HepG2 (cell line): ENCODE results near the gene ABHD4. TPM values are rescaled to one million over a fixed set of nuclear protein-coding genes. Genes with fewer than 3 reads are reported as not detected.

ENCODE experiments used
- MTF1 ChIP-seq: sonication (generic); formaldehyde crosslinking; IDR thresholded peaks from 2 replicates; pipeline ENCODE4 v1.5.0; 2020; ENCODE audit warnings: missing genetic modification reagents
- NFKBIZ ChIP-seq: IDR thresholded peaks from 2 replicates; pipeline ENCODE4 v1.6.1; 2018; ENCODE audit warnings: missing genetic modification reagents, missing compliant biosample characterization
- RCOR2 ChIP-seq: IDR thresholded peaks from 2 replicates; pipeline ENCODE4 v1.6.1; 2016; ENCODE audit warnings: missing biosample characterization, missing genetic modification reagents
- TBP ChIP-seq: sonication (generic); formaldehyde crosslinking; IDR thresholded peaks from 2 replicates; pipeline ENCODE4 v1.5.0; 2020; ENCODE audit warnings: missing genetic modification reagents
- ZBTB3 ChIP-seq: sonication (generic); formaldehyde crosslinking; IDR thresholded peaks from 2 replicates; pipeline ENCODE4 v1.4.0; 2020; ENCODE audit warnings: low read depth, mild to moderate bottlenecking, moderate library complexity, missing genetic modification reagents, borderline replicate concordance
- ZFP37 ChIP-seq: sonication (generic); formaldehyde crosslinking; IDR thresholded peaks from 2 replicates; pipeline ENCODE4 v1.4.0; 2020; ENCODE audit warnings: missing genetic modification reagents, borderline replicate concordance
- ZNF180 ChIP-seq: sonication (generic); formaldehyde crosslinking; IDR thresholded peaks from 2 replicates; pipeline ENCODE4 v1.4.0; 2020; ENCODE audit warnings: low read depth, missing genetic modification reagents, borderline replicate concordance
- ZNF33B ChIP-seq: sonication (generic); formaldehyde crosslinking; IDR thresholded peaks from 2 replicates; pipeline ENCODE4 v1.5.1; 2020; ENCODE audit warnings: mild to moderate bottlenecking, missing genetic modification reagents
- ZNF546 ChIP-seq: sonication (generic); formaldehyde crosslinking; conservative IDR thresholded peaks from 2 replicates; pipeline ENCODE4 v1.8.1; 2023; ENCODE audit warnings: mild to moderate bottlenecking, missing genetic modification reagents
- ZNF639 ChIP-seq: conservative IDR thresholded peaks from 2 replicates; pipeline ENCODE4 v1.6.1; 2018; ENCODE audit warnings: missing genetic modification reagents
- ZNF773 ChIP-seq: sonication (generic); formaldehyde crosslinking; IDR thresholded peaks from 2 replicates; pipeline ENCODE4 v1.4.0; 2020; ENCODE audit warnings: missing genetic modification reagents, borderline replicate concordance
- polyA plus RNA-seq, 8 experiments: library from polyadenylated mRNA; depleted of rRNA in 3 of 8; stranded (reverse) in 7 of 8; unstranded in 1 of 8; fragments of >200 nt; fragmentation: Illumina TruSeq in 4 of 8; extraction: Trizol in 4 of 8; gene quantifications; 2 replicates each; pipeline versions ENCODE4 v1.2.1 to v1.2.3, GENCODE V29; 2011 to 2016; ENCODE audit warnings: low read depth in 4 of 8, missing spikeins in 1 of 8, mixed read lengths in 1 of 8; ENCODE audit not compliant: insufficient read depth in 1 of 8
- total RNA-seq, 5 experiments: library from RNA; depleted of rRNA; stranded (reverse); fragments of >200 nt; fragmentation: Illumina TruSeq; extraction: Trizol; gene quantifications; 2 replicates each; pipeline ENCODE4 v1.2.3, GENCODE V29; 2016; ENCODE audit warnings: low read depth in 1 of 5
- TF ChIP-seq, protein P1 (sequence below): sonication (generic); formaldehyde crosslinking; IDR thresholded peaks from 2 replicates; pipeline ENCODE4 v1.9.0; 2021; ENCODE audit warnings: missing genetic modification reagents, borderline replicate concordance
- TF ChIP-seq, protein P2 (sequence below): sonication (generic); formaldehyde crosslinking; IDR thresholded peaks from 2 replicates; pipeline ENCODE4 v1.5.1; 2020; ENCODE audit warnings: missing genetic modification reagents, mild to moderate bottlenecking, borderline replicate concordance
- TF ChIP-seq, protein P3 (sequence below): sonication (generic); formaldehyde crosslinking; IDR thresholded peaks from 2 replicates; pipeline ENCODE4 v1.8.0; 2022; ENCODE audit warnings: missing genetic modification reagents, mild to moderate bottlenecking, inconsistent platforms, borderline replicate concordance
- TF ChIP-seq, protein P4 (sequence below): sonication (generic); formaldehyde crosslinking; IDR thresholded peaks from 2 replicates; pipeline ENCODE4 v1.4.0; 2020; ENCODE audit warnings: mild to moderate bottlenecking, missing genetic modification reagents

Gene ABHD4
- total and polyA plus RNA-seq, 2 of the 13 experiments (the other 11 are each of a cell fraction or from before 2014, with no cell fraction given) = 16.1 to 47.5 TPM

DNA sequence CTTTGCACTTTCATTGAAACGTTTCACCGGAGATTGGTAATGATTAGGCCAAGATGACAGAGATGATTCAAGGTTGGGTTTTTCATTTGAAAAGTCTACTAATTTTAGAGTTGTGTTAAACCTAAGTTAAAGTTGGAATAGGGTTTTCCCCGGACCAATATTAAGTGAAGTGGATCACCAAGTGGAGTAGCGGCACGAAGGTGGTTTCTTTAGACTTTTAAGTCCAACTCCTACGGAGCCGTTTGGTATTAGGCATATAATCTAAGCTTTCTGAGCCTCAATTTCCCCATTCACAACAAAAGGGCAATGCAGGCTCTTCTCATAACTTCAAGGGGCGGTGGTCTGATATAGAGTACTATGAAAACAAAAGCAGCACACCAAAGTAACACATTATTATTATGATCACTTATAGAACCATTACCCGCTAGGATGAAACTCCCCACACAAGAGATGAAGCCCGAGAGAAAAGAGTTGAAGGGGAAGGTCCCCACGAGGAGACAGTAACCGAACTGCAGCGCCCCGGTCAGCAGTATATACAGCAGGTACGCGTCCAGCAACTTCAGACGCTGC lies 9.5 kb upstream of the ABHD4 start (continued):
- TF ChIP-seq ZNF33B (CRISPR knock-in tag) (no peak), ZBTB3 (CRISPR knock-in tag) (0 out of 2 replicates have a peak, but pooled peaks have one; percentile 19), ZNF639 (no peak; the same call in 1 of the 2 replicates), TBP (CRISPR knock-in tag) (peak; percentile 27; the same call in 1 of the 2 replicates), ZNF773 (CRISPR knock-in tag) (peak; percentile 62; the same call in 1 of the 2 replicates), ZNF546 (CRISPR knock-in tag) (peak; percentile 24; the same call in 1 of the 2 replicates), RCOR2 (no peak), NFKBIZ (no peak), ZFP37 (CRISPR knock-in tag) (0 out of 2 replicates have a peak, but pooled peaks have one; percentile 46), ZNF180 (0 out of 2 replicates have a peak, but pooled peaks have one; percentile 44), MTF1 (CRISPR knock-in tag) (no peak)
- TF ChIP-seq, protein P1, sequence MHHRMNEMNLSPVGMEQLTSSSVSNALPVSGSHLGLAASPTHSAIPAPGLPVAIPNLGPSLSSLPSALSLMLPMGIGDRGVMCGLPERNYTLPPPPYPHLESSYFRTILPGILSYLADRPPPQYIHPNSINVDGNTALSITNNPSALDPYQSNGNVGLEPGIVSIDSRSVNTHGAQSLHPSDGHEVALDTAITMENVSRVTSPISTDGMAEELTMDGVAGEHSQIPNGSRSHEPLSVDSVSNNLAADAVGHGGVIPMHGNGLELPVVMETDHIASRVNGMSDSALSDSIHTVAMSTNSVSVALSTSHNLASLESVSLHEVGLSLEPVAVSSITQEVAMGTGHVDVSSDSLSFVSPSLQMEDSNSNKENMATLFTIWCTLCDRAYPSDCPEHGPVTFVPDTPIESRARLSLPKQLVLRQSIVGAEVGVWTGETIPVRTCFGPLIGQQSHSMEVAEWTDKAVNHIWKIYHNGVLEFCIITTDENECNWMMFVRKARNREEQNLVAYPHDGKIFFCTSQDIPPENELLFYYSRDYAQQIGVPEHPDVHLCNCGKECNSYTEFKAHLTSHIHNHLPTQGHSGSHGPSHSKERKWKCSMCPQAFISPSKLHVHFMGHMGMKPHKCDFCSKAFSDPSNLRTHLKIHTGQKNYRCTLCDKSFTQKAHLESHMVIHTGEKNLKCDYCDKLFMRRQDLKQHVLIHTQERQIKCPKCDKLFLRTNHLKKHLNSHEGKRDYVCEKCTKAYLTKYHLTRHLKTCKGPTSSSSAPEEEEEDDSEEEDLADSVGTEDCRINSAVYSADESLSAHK = peak; percentile 61
- TF ChIP-seq, protein P2, sequence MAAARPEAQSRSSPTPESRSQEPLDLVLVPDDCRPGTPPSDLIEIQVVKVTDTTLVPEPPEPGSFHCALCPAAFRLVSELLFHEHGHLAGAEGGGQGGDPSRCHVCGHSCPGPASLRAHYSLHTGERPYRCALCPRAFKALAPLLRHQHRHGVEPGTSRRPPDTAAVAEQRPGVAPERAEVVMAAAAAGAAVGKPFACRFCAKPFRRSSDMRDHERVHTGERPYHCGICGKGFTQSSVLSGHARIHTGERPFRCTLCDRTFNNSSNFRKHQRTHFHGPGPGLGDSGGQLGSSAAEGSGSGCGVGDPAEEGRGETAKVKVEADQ (CRISPR knock-in tag) = no peak
- TF ChIP-seq, protein P3, sequence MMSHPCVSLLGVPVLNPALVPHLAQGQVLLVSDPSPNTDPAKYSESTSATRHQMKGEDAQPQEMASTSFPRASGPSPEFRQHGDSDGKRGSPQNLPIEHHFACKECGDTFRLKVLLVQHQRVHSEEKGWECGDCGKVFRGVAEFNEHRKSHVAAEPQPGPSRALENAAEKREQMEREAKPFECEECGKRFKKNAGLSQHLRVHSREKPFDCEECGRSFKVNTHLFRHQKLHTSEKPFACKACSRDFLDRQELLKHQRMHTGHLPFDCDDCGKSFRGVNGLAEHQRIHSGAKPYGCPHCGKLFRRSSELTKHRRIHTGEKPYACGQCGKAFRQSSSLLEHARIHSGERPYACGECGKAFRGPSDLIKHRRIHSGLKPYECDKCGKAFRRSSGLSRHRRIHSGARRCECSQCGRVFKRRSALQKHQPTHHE = peak; percentile 27; the same call in 1 of the 2 replicates
- TF ChIP-seq, protein P4, sequence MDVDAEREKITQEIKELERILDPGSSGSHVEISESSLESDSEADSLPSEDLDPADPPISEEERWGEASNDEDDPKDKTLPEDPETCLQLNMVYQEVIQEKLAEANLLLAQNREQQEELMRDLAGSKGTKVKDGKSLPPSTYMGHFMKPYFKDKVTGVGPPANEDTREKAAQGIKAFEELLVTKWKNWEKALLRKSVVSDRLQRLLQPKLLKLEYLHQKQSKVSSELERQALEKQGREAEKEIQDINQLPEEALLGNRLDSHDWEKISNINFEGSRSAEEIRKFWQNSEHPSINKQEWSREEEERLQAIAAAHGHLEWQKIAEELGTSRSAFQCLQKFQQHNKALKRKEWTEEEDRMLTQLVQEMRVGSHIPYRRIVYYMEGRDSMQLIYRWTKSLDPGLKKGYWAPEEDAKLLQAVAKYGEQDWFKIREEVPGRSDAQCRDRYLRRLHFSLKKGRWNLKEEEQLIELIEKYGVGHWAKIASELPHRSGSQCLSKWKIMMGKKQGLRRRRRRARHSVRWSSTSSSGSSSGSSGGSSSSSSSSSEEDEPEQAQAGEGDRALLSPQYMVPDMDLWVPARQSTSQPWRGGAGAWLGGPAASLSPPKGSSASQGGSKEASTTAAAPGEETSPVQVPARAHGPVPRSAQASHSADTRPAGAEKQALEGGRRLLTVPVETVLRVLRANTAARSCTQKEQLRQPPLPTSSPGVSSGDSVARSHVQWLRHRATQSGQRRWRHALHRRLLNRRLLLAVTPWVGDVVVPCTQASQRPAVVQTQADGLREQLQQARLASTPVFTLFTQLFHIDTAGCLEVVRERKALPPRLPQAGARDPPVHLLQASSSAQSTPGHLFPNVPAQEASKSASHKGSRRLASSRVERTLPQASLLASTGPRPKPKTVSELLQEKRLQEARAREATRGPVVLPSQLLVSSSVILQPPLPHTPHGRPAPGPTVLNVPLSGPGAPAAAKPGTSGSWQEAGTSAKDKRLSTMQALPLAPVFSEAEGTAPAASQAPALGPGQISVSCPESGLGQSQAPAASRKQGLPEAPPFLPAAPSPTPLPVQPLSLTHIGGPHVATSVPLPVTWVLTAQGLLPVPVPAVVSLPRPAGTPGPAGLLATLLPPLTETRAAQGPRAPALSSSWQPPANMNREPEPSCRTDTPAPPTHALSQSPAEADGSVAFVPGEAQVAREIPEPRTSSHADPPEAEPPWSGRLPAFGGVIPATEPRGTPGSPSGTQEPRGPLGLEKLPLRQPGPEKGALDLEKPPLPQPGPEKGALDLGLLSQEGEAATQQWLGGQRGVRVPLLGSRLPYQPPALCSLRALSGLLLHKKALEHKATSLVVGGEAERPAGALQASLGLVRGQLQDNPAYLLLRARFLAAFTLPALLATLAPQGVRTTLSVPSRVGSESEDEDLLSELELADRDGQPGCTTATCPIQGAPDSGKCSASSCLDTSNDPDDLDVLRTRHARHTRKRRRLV (CRISPR knock-in tag) = 0 out of 2 replicates have a peak, but pooled peaks have one; percentile 24
